Astrocyte of the cerebellum (primary cell): ENCODE measurements around the gene POLR2H.

Experiments used
- DNase-seq: peaks from one replicate; pipeline ENCODE4 v3.0.0-alpha.2; 2011; ENCODE audit warnings: low read depth
- H3K4me3 ChIP-seq: 2 replicates; pipeline ENCODE4 v1.5.1; 2011; ENCODE audit warnings: mild to moderate bottlenecking, low read depth, low read length, moderate library complexity
- in situ Hi-C: cut with HindIII; loops from 2 replicates; pipeline ENCODE4 v1.10.0; 2017; ENCODE audit warnings: low sequenced_read_pairs
- TF ChIP-seq, protein P1 (sequence below): IDR thresholded peaks from 2 replicates; pipeline ENCODE4 v1.5.1; 2012; ENCODE audit warnings: low read length, low read depth, moderate library complexity, mild to moderate bottlenecking; ENCODE audit errors: missing control alignments

Gene POLR2H

GRCh38 chr3:184391266-184391665, 29.8 kb downstream of the POLR2H start:
- DNase-seq = no peak
- TF ChIP-seq, protein P1, sequence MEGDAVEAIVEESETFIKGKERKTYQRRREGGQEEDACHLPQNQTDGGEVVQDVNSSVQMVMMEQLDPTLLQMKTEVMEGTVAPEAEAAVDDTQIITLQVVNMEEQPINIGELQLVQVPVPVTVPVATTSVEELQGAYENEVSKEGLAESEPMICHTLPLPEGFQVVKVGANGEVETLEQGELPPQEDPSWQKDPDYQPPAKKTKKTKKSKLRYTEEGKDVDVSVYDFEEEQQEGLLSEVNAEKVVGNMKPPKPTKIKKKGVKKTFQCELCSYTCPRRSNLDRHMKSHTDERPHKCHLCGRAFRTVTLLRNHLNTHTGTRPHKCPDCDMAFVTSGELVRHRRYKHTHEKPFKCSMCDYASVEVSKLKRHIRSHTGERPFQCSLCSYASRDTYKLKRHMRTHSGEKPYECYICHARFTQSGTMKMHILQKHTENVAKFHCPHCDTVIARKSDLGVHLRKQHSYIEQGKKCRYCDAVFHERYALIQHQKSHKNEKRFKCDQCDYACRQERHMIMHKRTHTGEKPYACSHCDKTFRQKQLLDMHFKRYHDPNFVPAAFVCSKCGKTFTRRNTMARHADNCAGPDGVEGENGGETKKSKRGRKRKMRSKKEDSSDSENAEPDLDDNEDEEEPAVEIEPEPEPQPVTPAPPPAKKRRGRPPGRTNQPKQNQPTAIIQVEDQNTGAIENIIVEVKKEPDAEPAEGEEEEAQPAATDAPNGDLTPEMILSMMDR = no peak
- H3K4me3 ChIP-seq = no peak overlapping the region
- in situ Hi-C loops = no loop called here

DNA sequence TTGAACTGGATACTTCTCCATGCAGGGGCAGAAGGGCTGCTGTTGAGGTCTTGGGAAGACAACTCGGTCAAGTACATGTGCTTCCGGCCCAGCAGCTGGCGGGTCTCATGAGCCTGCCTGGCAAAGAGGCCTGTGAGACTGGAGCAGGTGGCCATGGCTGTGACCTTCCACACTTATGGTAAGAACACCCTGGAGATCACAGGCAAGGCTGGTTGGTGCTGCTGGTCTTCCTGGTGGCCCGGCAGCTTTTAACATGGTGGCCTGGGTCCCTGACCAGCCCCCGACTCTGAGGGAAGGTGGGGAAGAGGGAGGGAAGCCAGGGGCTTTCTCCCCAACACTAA, 33.8 kb downstream of the POLR2H start:
- TF ChIP-seq, protein P1 = no peak
- DNase-seq = no peak
- in situ Hi-C loops = no loop called here

DNA sequence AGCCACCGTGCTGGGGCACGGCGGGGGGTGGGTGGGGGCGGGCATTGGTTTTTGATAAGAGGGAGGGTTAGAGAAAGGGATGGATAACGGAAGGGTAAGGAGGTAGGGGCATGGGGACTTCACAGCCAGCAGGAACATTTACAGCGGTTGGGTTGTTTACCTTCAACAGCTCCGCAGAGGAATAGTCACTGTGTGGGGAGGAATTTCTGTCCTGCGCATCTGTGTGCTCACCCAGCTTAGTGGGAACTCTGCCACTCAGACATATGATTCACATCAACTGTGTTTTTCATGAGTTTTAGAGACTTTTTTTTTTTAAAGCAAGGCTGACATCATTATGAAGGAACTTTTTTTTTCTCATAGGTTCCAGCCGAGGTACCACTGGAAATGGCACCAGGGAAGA, 37.9 kb downstream of the POLR2H start:
- in situ Hi-C loops = no loop called here
- TF ChIP-seq, protein P1 = no peak
- peak; percentile 92 for DNase-seq
- no peak overlapping the region for H3K4me3 ChIP-seq

More for the DNA sequence above, 33.8 kb downstream of the POLR2H start:
- H3K4me3 ChIP-seq = no peak overlapping the region

- DNase-seq = no peak
- TF ChIP-seq, protein P1 = no peak
- no peak overlapping the region for H3K4me3 ChIP-seq
- in situ Hi-C loops = no loop called here
These were observed 43.8 kb downstream of the POLR2H start for GRCh38 chr3:184405075-184406030.

DNA sequence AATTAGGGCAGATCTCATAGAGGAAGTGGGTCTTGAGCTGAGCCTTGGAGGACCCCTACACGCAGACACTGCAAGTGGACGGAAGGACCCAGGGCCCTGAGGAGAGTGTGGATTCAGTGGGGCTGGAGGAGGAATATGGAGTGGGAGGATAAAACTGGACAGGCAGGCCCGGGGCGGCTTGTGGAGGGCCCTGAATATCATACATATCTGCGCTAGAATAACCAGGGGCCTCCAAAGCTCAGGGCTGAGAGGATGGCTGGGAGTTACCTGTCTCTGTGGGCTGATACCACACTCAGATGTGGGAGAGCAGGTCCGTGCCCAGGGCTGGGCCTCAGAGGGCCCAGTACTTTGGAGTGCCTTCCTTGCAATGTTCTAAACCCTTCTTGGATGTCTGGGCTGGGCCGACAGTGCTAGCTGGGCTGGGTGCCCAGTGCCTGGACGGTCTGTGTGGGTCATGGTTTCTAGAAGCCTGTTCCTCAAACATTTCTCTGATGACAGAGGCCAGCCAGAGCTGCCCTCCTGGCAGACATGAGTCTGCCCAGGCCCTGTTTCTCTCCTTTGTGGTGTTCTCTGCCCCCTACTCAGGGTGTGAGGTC, 47.9 kb downstream of the POLR2H start:
- DNase-seq = no peak
- TF ChIP-seq, protein P1 = no peak
- no peak overlapping the region for H3K4me3 ChIP-seq
- in situ Hi-C loops = no loop called here

DNA sequence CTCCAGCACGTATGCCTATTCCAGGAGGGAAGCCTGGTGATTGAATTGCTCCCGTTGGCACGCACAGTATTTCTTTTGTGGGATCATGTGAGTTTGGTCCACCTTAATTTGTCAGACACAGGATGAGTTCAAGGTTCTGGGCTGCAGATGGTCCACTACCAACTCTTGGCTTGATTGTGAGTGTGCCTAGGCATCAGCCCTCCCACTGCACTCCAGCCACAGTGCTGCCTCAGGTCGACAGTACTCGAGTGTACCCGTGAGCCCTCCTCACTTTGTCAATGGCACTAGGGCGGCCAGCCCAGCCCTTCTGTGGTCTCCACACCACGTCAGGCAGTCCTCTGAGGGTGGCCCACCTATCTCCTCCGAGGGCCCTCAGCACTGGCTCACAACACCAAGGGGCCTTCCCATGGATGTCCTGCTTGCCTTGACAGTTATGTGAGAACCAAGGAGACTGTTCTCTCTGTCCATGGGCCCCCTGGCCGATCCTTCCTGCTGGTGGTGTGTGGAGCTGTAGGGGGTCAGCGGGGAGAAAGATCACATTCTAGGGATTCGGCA, 48.5 kb downstream of the POLR2H start:
- H3K4me3 ChIP-seq = no peak overlapping the region
- in situ Hi-C loops = no loop called here
- TF ChIP-seq, protein P1 = no peak
- no peak for DNase-seq
